ENCODE results near the gene TMEM37. TPM values are rescaled to one million over a fixed set of nuclear protein-coding genes. Genes with fewer than 3 reads are reported as not detected.

The TMEM37 gene
- total and polyA plus RNA-seq, 2 of the 13 experiments (the other 11 are each of a cell fraction or from before 2014, with no cell fraction given) = 37.7 to 115 TPM

DNA sequence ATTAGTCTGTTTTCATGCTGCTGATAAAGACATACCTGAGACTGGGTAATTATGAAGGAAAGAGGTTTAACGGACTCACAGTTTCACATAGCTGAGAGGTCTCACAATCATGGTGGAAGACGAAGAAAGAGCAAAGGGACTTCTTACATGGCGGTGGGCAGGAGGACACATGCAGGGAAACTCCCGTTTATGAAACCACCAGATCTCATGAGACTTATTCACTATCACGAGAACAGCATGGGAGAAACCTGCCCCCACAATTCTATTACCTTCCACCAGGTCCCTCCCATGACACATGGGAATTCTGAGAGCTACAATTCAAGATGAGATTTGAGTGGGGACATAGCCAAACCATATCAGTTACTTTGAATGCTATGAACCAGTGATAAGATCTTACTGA lies 48.5 kb downstream of the TMEM37 start:
- Histone ChIP-seq H3K36me3 (replicated peaks in 1 of 2; ENCODE audit: control insufficient read depth in 1 of 2, insufficient read depth in 2 of 2, low read length in 2 of 2) (no peaks in the 10 kb centered on the region), H3K4me1 (ENCODE audit: insufficient read depth, low read length) (peaks cover 51% of the 10 kb centered on the region), H3K27ac (ENCODE audit: extremely low read length, insufficient read depth, low read length) (no peak overlapping the region), H2AFZ (ENCODE audit: low read length) (no peak overlapping the region), H4K20me1 (ENCODE audit: insufficient read depth, low read length) (no peaks in the 10 kb centered on the region), H3K9me3 (ENCODE audit: low read length) (no peaks in the 10 kb centered on the region), H3K4me3 (replicated peaks in 1 of 3; ENCODE audit: insufficient read depth in 1 of 3, low read depth in 2 of 3, low read length in 3 of 3) (no peak overlapping the region), H3K4me2 (ENCODE audit: low read depth, low read length) (peak overlapping the region; percentile 47; the same call in 1 of the 2 replicates), H3K27me3 (ENCODE audit: control insufficient read depth in 1 of 2, insufficient read depth in 2 of 2, low read length in 2 of 2) (peaks cover 0 to 69% of the 10 kb centered on the region in 2 experiments; a peak in 4 of 5 replicates), H3K79me2 (ENCODE audit: insufficient read depth, low read length) (no peaks in the 10 kb centered on the region), H3K9ac (ENCODE audit: insufficient read depth, low read depth, low read length) (no peak overlapping the region)
- ATAC-seq = no peak
- WGBS (ENCODE audit: low lambda C conversion rate) = 61% methylated on average over 5 of the region's 5 CpGs
- BruUV-seq (replicated peaks) = no TSS peak
- in situ Hi-C loops (cut with HindIII; ENCODE audit: extremely low pct_ligation_motif_present, low pct_unique_long_range_greater_than_20kb) = loop anchor here (5.0 kb wide), 1 partner anchor 258 kb away; the partner anchor contains the start of gene STEAP3
- DNase-seq (ENCODE audit: low spot score) = no peak
- no peak for FAIRE-seq
- intact Hi-C loops (cut with micrococcal nuclease; ENCODE audit: unreplicated experiment) = no loop called here
- CTCF ChIA-PET (ENCODE audit: low intra/inter-chr PET ratio, low total read pairs) = no interaction called here
- TF ChIP-seq RAD51 (IDR thresholded peaks at IDR 0.05; ENCODE audit: borderline replicate concordance) (no peak), SP4 (CRISPR knock-in tag; IDR thresholded peaks at IDR 0.05) (0 out of 2 replicates have a peak, but pooled peaks have one; percentile 14), ZNF24 (IDR thresholded peaks at IDR 0.05) (no peak), TP53 (CRISPR knock-in tag; conservative IDR thresholded peaks at IDR 0.05) (no peak), ZNF782 (CRISPR knock-in tag; IDR thresholded peaks at IDR 0.05; ENCODE audit: borderline replicate concordance) (no peak), SIN3B (IDR thresholded peaks at IDR 0.05; ENCODE audit: low read length) (no peak)
- TF ChIP-seq, protein P1, sequence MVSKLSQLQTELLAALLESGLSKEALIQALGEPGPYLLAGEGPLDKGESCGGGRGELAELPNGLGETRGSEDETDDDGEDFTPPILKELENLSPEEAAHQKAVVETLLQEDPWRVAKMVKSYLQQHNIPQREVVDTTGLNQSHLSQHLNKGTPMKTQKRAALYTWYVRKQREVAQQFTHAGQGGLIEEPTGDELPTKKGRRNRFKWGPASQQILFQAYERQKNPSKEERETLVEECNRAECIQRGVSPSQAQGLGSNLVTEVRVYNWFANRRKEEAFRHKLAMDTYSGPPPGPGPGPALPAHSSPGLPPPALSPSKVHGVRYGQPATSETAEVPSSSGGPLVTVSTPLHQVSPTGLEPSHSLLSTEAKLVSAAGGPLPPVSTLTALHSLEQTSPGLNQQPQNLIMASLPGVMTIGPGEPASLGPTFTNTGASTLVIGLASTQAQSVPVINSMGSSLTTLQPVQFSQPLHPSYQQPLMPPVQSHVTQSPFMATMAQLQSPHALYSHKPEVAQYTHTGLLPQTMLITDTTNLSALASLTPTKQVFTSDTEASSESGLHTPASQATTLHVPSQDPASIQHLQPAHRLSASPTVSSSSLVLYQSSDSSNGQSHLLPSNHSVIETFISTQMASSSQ (IDR thresholded peaks at IDR 0.05; ENCODE audit: low read depth) = no peak
- TF ChIP-seq, protein P1 (CRISPR knock-in tag; IDR thresholded peaks at IDR 0.05; ENCODE audit: borderline replicate concordance) = no peak
- POLR2A ChIA-PET = no interaction called here

All from HepG2 (cell line).